ENCODE data around the gene RASAL1.

Gene RASAL1

GRCh38 chr12:113114447-113115178 is 20.9 kb downstream of the RASAL1 start:
- H3K27me3 ChIP-seq (replicated peaks), result peaks cover 17% of the 10 kb centered on the region
- TF ChIP-seq CTCF (IDR thresholded peaks at IDR 0.05; ENCODE audit: low read depth, low read length, missing control alignments), result no peak

GRCh38 chr12:113113397-113113796 is 22.2 kb downstream of the RASAL1 start:
- in situ Hi-C loops (cut with HindIII; ENCODE audit: low pct_ligation_motif_present, low sequenced_read_pairs), result no loop called here
- H3K27me3 ChIP-seq (replicated peaks), result peaks cover 17% of the 10 kb centered on the region
- no peak for DNase-seq

More at GRCh38 chr12:113114447-113115178, 20.9 kb downstream of the RASAL1 start:
- no peaks in the 10 kb centered on the region for H3K36me3 ChIP-seq (replicated peaks)
- H3K27ac ChIP-seq, result no peak overlapping the region
- in situ Hi-C loops (cut with HindIII; ENCODE audit: low pct_ligation_motif_present, low sequenced_read_pairs), result no loop called here
- no peak overlapping the region for H3K4me3 ChIP-seq (ENCODE audit: low read depth, low read length)
- no peak for DNase-seq

GRCh38 chr12:113112043-113112899 is 23.3 kb downstream of the RASAL1 start:
- peaks cover 17% of the 10 kb centered on the region for H3K27me3 ChIP-seq (replicated peaks)
- H3K27ac ChIP-seq, result no peak overlapping the region
- H3K4me3 ChIP-seq (ENCODE audit: low read depth, low read length), result no peak overlapping the region
- in situ Hi-C loops (cut with HindIII; ENCODE audit: low pct_ligation_motif_present, low sequenced_read_pairs), result no loop called here
- TF ChIP-seq CTCF (IDR thresholded peaks at IDR 0.05; ENCODE audit: low read depth, low read length, missing control alignments), result no peak
- no peaks in the 10 kb centered on the region for H3K36me3 ChIP-seq (replicated peaks)
- no peak for DNase-seq

More at GRCh38 chr12:113113397-113113796, 22.2 kb downstream of the RASAL1 start:
- TF ChIP-seq CTCF (IDR thresholded peaks at IDR 0.05; ENCODE audit: low read depth, low read length, missing control alignments), result no peak
- Histone ChIP-seq H3K36me3 (replicated peaks) (no peaks in the 10 kb centered on the region), H3K27ac (no peak overlapping the region), H3K4me3 (ENCODE audit: low read depth, low read length) (no peak overlapping the region)

GRCh38 chr12:113111247-113111646 is 24.3 kb downstream of the RASAL1 start:
- TF ChIP-seq CTCF (IDR thresholded peaks at IDR 0.05; ENCODE audit: low read depth, low read length, missing control alignments), result no peak
- Histone ChIP-seq H3K36me3 (replicated peaks) (no peaks in the 10 kb centered on the region), H3K4me3 (ENCODE audit: low read depth, low read length) (no peak overlapping the region), H3K27me3 (replicated peaks) (peaks cover 17% of the 10 kb centered on the region), H3K27ac (no peak overlapping the region)
- no peak for DNase-seq
- in situ Hi-C loops (cut with HindIII; ENCODE audit: low pct_ligation_motif_present, low sequenced_read_pairs), result no loop called here

GRCh38 chr12:113109872-113110599 is 25.5 kb downstream of the RASAL1 start:
- in situ Hi-C loops (cut with HindIII; ENCODE audit: low pct_ligation_motif_present, low sequenced_read_pairs), result no loop called here

More at GRCh38 chr12:113109872-113110599, 25.5 kb downstream of the RASAL1 start:
- no peak for TF ChIP-seq CTCF (IDR thresholded peaks at IDR 0.05; ENCODE audit: low read depth, low read length, missing control alignments)
- DNase-seq, result no peak
- no peaks in the 10 kb centered on the region for H3K36me3 ChIP-seq (replicated peaks)
- no peak overlapping the region for H3K4me3 ChIP-seq (ENCODE audit: low read depth, low read length)
- H3K27ac ChIP-seq, result no peak overlapping the region
- H3K27me3 ChIP-seq (replicated peaks), result peaks cover 17% of the 10 kb centered on the region
